Epithelial cell of esophagus (primary cell): ENCODE data around the gene TBX5.
A peak's percentile ranks its signal among the peaks of the same experiment; 100 is the strongest.

Source experiments
- DNase-seq: peaks from one replicate; pipeline ENCODE4 v3.0.0; 2010; ENCODE audit warnings: low read depth
- H3K4me3 ChIP-seq: 2 replicates; pipeline ENCODE4 v1.5.1; 2011; ENCODE audit warnings: mild to moderate bottlenecking, low read length, control low read depth
- TF ChIP-seq, protein P1 (sequence below): IDR thresholded peaks from 2 replicates; pipeline ENCODE4 v1.5.1; 2011; ENCODE audit warnings: low read depth, mild to moderate bottlenecking, low read length, control low read depth, inconsistent platforms; ENCODE audit not compliant: insufficient read depth; ENCODE audit errors: missing control alignments

TBX5 gene

DNA sequence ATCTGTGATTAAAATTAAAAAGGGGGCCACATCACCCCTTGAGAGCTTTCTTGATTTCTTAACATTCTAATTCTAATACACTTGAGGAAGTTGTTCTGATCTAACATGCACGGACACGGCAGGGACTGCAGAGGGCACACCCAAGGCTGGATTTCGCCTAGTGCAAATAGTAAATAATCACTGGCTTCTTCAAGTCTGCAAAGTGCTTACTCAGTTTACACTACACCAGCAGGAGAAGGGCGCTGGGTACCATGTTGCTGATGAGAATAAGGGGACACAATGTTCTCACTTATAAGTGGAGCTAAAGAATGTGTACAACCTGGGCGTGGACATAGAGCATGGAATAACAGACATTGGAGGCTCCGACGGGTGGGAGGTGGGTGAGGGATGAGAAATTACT, 34.2 kb downstream of the TBX5 start:
- peak; percentile 16 for DNase-seq
- no peak overlapping the region for H3K4me3 ChIP-seq
- TF ChIP-seq, protein P1, sequence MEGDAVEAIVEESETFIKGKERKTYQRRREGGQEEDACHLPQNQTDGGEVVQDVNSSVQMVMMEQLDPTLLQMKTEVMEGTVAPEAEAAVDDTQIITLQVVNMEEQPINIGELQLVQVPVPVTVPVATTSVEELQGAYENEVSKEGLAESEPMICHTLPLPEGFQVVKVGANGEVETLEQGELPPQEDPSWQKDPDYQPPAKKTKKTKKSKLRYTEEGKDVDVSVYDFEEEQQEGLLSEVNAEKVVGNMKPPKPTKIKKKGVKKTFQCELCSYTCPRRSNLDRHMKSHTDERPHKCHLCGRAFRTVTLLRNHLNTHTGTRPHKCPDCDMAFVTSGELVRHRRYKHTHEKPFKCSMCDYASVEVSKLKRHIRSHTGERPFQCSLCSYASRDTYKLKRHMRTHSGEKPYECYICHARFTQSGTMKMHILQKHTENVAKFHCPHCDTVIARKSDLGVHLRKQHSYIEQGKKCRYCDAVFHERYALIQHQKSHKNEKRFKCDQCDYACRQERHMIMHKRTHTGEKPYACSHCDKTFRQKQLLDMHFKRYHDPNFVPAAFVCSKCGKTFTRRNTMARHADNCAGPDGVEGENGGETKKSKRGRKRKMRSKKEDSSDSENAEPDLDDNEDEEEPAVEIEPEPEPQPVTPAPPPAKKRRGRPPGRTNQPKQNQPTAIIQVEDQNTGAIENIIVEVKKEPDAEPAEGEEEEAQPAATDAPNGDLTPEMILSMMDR, result no peak

DNA sequence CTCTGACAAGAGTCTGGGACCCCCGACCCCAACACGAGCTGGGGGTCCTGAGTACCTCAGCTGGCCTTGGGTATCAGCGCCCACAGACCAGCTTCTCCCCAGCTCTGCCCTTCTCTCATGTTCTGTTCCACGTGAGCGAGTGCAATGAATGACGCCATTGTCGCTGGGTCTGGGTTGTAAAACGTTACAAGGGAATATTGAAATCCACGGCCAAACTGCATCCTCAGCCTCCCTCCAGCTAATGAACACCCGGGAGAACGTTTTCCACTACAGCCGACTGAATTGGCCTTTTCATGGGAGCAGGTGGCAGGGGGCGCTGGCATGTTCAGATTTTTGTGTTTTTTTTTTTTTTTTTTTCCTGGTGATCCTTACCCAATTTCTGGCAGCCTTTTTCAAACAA, 34.7 kb downstream of the TBX5 start:
- no peak for DNase-seq
- H3K4me3 ChIP-seq, result no peak overlapping the region
- TF ChIP-seq, protein P1, result no peak

DNA sequence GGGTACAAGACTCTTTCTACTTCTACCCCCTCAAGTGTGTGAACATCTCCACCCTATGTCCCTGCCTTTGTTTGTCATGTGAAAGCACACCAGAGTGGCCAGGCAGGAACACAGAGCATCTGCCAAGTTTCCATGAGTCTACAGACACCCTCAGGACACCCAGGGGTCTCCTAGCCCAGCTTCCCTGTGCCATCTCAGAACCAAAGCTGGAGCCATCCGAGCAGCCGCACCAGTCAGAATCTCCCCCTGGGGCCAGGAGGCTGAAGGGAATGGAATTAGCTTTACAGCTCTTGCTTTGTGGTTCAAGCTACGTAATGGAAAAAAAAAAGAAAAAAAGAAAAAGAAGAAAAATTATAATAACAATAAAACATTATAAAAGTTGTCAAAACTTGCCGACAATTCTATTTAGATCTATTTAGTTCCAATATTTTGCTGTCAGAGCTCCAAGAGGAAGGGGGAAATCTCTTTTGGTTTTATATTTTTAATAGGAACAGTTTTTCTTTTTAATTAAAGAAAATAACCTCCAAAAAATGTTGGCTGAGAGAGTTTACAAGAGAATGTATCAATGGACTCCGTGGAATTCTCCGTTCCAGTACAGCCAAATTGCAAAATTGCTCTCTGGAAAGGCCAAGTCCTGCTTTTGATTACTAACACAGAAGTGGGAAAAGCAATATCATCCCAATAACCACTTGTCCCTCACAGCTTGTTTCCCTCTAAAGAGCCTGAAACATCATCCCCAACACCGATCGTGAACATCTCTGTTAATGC, 37.1 kb downstream of the TBX5 start:
- TF ChIP-seq, protein P1, result no peak
- no peak for DNase-seq
- no peak overlapping the region for H3K4me3 ChIP-seq

DNA sequence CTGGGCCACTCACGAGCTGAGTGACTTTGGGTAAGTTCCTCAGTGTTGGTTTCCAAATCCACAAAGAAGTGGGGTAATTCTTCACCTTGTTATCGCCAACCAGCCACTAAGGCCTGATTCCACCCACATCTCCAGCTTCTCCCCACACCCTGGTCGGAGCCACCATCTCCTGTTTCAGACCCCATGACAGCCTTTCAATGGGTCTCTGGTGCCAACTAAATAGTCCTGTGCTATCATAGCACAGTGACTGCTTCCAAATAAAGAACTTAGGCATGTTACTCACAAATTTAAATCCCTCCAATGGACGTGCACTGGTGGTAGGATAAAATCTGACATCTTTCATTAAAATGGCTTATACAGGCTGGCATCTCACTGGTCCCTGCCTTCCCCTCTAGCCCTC, 44.0 kb downstream of the TBX5 start:
- TF ChIP-seq, protein P1, result no peak
- DNase-seq, result no peak
- H3K4me3 ChIP-seq, result no peak overlapping the region

DNA sequence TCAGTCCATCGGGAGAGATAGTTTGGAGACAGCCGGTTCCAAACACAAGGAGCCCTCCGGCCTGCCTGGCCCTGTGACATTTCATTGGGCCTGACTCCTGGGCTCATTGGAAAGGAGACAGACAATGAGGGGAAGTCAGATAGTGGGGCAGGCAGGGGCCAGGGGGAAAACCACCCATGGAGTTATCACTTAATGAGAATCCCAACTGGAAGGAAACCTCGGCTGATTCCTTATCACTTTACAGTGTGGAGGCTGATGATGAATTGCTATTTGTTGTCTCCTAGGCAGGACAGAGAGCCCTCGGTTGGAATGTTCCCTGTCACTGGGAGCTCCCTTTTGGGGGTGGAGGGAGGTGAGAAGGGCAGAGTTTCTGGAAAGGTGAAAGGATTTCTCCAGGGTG, 44.4 kb downstream of the TBX5 start:
- H3K4me3 ChIP-seq, result no peak overlapping the region
- no peak for DNase-seq
- TF ChIP-seq, protein P1, result no peak

DNA sequence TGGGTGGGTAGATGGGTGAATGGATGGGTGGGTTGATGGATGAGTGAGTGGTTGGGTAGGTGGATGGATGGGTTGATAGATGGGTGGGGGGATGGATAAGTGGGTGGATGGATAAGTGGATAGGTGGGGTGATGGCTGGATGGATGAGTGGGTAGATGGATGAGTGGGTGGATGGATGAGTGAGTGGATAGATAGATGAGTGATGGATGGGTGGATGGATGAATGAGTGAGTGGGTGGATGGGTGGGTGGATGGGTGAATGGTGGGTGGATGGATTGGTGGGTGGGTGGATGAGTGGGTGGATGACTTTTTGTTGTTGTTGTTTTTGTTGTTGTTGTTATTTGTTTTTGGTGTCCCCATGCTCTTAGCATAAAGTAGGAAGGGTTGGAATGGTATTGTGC, 45.5 kb downstream of the TBX5 start:
- TF ChIP-seq, protein P1, result no peak

More for the DNA sequence above, 45.5 kb downstream of the TBX5 start:
- DNase-seq, result no peak
- H3K4me3 ChIP-seq, result no peak overlapping the region
